HepG2 (cell line): Measurements from ENCODE around the gene AHSG. TPM values are rescaled to one million over a fixed set of nuclear protein-coding genes. Genes with fewer than 3 reads are reported as not detected.

Source experiments
- ARID5B ChIP-seq: IDR thresholded peaks from 2 replicates; pipeline ENCODE4 v1.4.0; 2020; ENCODE audit warnings: mild to moderate bottlenecking, missing genetic modification reagents
- CC2D1A ChIP-seq: sonication (generic); formaldehyde crosslinking; IDR thresholded peaks from 2 replicates; pipeline ENCODE4 v1.8.1; 2023; ENCODE audit warnings: mild to moderate bottlenecking, missing genetic modification reagents
- HDAC1 ChIP-seq: sonication (generic); formaldehyde crosslinking; IDR thresholded peaks from 2 replicates; pipeline ENCODE4 v1.5.1; 2020; ENCODE audit warnings: mild to moderate bottlenecking, missing genetic modification reagents
- KAT8 ChIP-seq: IDR thresholded peaks from 2 replicates; pipeline ENCODE4 v1.6.1; 2016; ENCODE audit warnings: missing genetic modification reagents, missing compliant biosample characterization
- KDM5A ChIP-seq: fragments of 200-600 bp; sonication (generic); IDR thresholded peaks from 2 replicates; pipeline ENCODE4 v1.7.0; 2018; ENCODE audit warnings: antibody characterized with exemption, mild to moderate bottlenecking, low read length, borderline replicate concordance
- NONO ChIP-seq, 2 experiments: fragments of 450-650 bp in 1 of 2; sonication (generic) in 1 of 2; formaldehyde crosslinking in 1 of 2; IDR thresholded peaks in 1 of 2; conservative IDR thresholded peaks in 1 of 2; 2 replicates each; pipeline versions ENCODE4 v1.6.1 to v1.8.0; 2017 to 2022; ENCODE audit warnings: mild to moderate bottlenecking in 1 of 2, missing genetic modification reagents in 1 of 2, moderate library complexity in 1 of 2
- NR2C2 ChIP-seq: sonication (generic); formaldehyde crosslinking; IDR thresholded peaks from 2 replicates; pipeline ENCODE4 v1.4.0; 2020; ENCODE audit warnings: missing genetic modification reagents, mild to moderate bottlenecking, moderate library complexity, borderline replicate concordance
- PAXIP1 ChIP-seq: sonication (generic); formaldehyde crosslinking; conservative IDR thresholded peaks from 2 replicates; pipeline ENCODE4 v1.4.0; 2020; ENCODE audit warnings: mild to moderate bottlenecking, missing genetic modification reagents, moderate library complexity
- RFXANK ChIP-seq: IDR thresholded peaks from 2 replicates; pipeline ENCODE4 v1.6.1; 2016
- SMARCE1 ChIP-seq: fragments of 450-650 bp; IDR thresholded peaks from 2 replicates; pipeline ENCODE4 v1.6.1; 2017; ENCODE audit warnings: borderline replicate concordance
- SOX6 ChIP-seq, 2 experiments: fragments of 450-650 bp in 1 of 2; sonication (generic) in 1 of 2; formaldehyde crosslinking in 1 of 2; IDR thresholded peaks; 2 replicates each; pipeline versions ENCODE4 v1.4.0 to v1.6.1; 2017 to 2020; ENCODE audit warnings: antibody characterized with exemption in 1 of 2, mild to moderate bottlenecking in 1 of 2, missing genetic modification reagents in 1 of 2
- TAF1 ChIP-seq: sonication (generic); formaldehyde crosslinking; IDR thresholded peaks from 2 replicates; pipeline ENCODE4 v1.4.0; 2020; ENCODE audit warnings: missing genetic modification reagents
- XRCC5 ChIP-seq: fragments of 200-400 bp; formaldehyde crosslinking; optimal IDR thresholded peaks from 2 replicates; pipeline ENCODE3; 2017; ENCODE audit warnings: mild to moderate bottlenecking, low read length
- ZFP90 ChIP-seq: sonication (generic); formaldehyde crosslinking; IDR thresholded peaks from 2 replicates; pipeline ENCODE4 v1.8.0; 2022; ENCODE audit warnings: missing genetic modification reagents, mild to moderate bottlenecking, inconsistent platforms, borderline replicate concordance
- ZKSCAN8 ChIP-seq: IDR thresholded peaks from 2 replicates; pipeline ENCODE4 v1.6.1; 2016; ENCODE audit warnings: borderline replicate concordance, missing genetic modification reagents, missing compliant biosample characterization
- ZNF546 ChIP-seq: sonication (generic); formaldehyde crosslinking; conservative IDR thresholded peaks from 2 replicates; pipeline ENCODE4 v1.8.1; 2023; ENCODE audit warnings: mild to moderate bottlenecking, missing genetic modification reagents
- ZNF547 ChIP-seq: sonication (generic); formaldehyde crosslinking; IDR thresholded peaks from 2 replicates; pipeline ENCODE4 v1.5.1; 2020; ENCODE audit warnings: mild to moderate bottlenecking, missing genetic modification reagents
- ZNF558 ChIP-seq: sonication (generic); formaldehyde crosslinking; IDR thresholded peaks from 2 replicates; pipeline ENCODE4 v1.9.0; 2022; ENCODE audit warnings: mild to moderate bottlenecking, missing genetic modification reagents, borderline replicate concordance
- polyA plus RNA-seq, 8 experiments: library from polyadenylated mRNA; depleted of rRNA in 3 of 8; stranded (reverse) in 7 of 8; unstranded in 1 of 8; fragments of >200 nt; fragmentation: Illumina TruSeq in 4 of 8; extraction: Trizol in 4 of 8; gene quantifications; 2 replicates each; pipeline versions ENCODE4 v1.2.1 to v1.2.3, GENCODE V29; 2011 to 2016; ENCODE audit warnings: low read depth in 4 of 8, missing spikeins in 1 of 8, mixed read lengths in 1 of 8; ENCODE audit not compliant: insufficient read depth in 1 of 8
- total RNA-seq, 5 experiments: library from RNA; depleted of rRNA; stranded (reverse); fragments of >200 nt; fragmentation: Illumina TruSeq; extraction: Trizol; gene quantifications; 2 replicates each; pipeline ENCODE4 v1.2.3, GENCODE V29; 2016; ENCODE audit warnings: low read depth in 1 of 5
- TF ChIP-seq, protein P1 (sequence below): sonication (generic); formaldehyde crosslinking; IDR thresholded peaks from 2 replicates; pipeline ENCODE4 v1.8.0; 2022; ENCODE audit warnings: missing genetic modification reagents, mild to moderate bottlenecking, moderate library complexity, borderline replicate concordance

Gene AHSG
- total and polyA plus RNA-seq, 2 of the 13 experiments (the other 11 are each of a cell fraction or from before 2014, with no cell fraction given) = 2,043 to 19,152 TPM

DNA sequence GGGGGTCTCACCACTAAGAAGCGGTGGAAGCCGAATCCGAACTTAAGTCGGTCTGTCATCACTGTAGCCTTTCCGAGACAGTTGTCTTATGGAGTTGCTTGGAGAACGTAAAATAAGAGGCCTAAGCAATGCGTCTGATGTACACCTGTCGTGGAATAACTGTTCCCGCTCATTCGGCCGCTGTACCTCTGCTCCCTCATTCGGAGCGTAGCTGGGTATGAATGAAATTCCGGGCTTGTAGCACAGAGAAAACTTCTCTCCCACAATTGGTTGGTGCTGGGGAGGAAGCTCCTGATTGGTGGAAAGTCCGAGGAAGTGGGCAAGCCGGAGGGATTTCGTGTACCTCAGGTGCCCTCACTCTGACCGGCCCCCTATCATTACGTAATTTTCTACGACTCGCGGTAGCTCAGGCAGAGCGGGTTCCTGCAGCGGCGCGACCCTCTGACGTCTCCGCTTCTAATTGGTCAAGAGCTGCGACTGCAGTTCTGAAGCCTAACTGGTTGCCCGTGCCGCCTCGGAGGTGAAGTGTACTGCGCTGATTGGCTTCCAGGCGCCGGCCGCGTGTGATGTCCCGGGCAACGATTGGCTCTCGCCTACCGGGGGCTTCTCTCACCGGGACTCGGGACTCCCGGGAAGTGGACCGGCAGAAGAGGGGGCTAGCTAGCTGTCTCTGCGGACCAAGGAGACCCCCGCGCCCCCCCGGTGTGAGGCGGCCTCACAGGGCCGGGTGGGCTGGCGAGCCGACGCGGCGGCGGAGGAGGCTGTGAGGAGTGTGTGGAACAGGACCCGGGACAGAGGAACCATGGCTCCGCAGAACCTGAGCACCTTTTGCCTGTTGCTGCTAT lies 42.5 kb upstream of the AHSG start, which contains the start of gene DNAJB11 (continued):
- TF ChIP-seq ZNF546 (CRISPR knock-in tag) (no peak), ZFP90 (CRISPR knock-in tag) (peak; percentile 79; the same call in 1 of the 2 replicates), RFXANK (CRISPR knock-in tag) (peak; percentile 95; the same call in 1 of the 2 replicates), CC2D1A (CRISPR knock-in tag) (no peak), ARID5B (CRISPR knock-in tag) (peak; percentile 39; the same call in 1 of the 2 replicates), SMARCE1 (no peak), ZNF547 (CRISPR knock-in tag) (0 out of 2 replicates have a peak, but pooled peaks have one; percentile 29), NR2C2 (peak; percentile 64; the same call in 1 of the 2 replicates), XRCC5 (peak; percentile 42), ZNF558 (CRISPR knock-in tag) (no peak), NONO (IDR thresholded peaks at IDR 0.05) (no peak), NONO (CRISPR knock-in tag; conservative IDR thresholded peaks at IDR 0.05) (peak; percentile 64), ZKSCAN8 (CRISPR knock-in tag) (no peak), KAT8 (CRISPR knock-in tag) (peak; percentile 96), PAXIP1 (CRISPR knock-in tag) (peak; percentile 25), KDM5A (peak; percentile 90), HDAC1 (CRISPR knock-in tag) (peak; percentile 93), TAF1 (CRISPR knock-in tag) (peak; percentile 90), SOX6 (IDR thresholded peaks at IDR 0.05) (no peak), SOX6 (CRISPR knock-in tag; IDR thresholded peaks at IDR 0.05) (peak; percentile 54)
- TF ChIP-seq, protein P1, sequence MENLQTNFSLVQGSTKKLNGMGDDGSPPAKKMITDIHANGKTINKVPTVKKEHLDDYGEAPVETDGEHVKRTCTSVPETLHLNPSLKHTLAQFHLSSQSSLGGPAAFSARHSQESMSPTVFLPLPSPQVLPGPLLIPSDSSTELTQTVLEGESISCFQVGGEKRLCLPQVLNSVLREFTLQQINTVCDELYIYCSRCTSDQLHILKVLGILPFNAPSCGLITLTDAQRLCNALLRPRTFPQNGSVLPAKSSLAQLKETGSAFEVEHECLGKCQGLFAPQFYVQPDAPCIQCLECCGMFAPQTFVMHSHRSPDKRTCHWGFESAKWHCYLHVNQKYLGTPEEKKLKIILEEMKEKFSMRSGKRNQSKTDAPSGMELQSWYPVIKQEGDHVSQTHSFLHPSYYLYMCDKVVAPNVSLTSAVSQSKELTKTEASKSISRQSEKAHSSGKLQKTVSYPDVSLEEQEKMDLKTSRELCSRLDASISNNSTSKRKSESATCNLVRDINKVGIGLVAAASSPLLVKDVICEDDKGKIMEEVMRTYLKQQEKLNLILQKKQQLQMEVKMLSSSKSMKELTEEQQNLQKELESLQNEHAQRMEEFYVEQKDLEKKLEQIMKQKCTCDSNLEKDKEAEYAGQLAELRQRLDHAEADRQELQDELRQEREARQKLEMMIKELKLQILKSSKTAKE (CRISPR knock-in tag) = no peak
